ENCODE measurements around the gene KCNJ9. TPM values are rescaled to one million over a fixed set of nuclear protein-coding genes. Genes with fewer than 3 reads are reported as not detected.
A peak's percentile ranks its signal among the peaks of the same experiment; 100 is the strongest.

Gene KCNJ9
- total and polyA plus RNA-seq, 2 of the 4 experiments (the other 2 are of a cell fraction), result not detected

GRCh38 chr1:160046494-160047110 is 34.7 kb upstream of the KCNJ9 start:
- no TSS peak for BruUV-seq (replicated peaks)
- no peak overlapping the region for H3K14ac ChIP-seq (replicated peaks; ENCODE audit: low read depth, low read length)
- no peaks in the 10 kb centered on the region for H3K9me3 ChIP-seq (ENCODE audit: control insufficient read depth, insufficient read depth, low read length)
- DNase-seq (peak; percentile 21), ATAC-seq (ENCODE audit: low read depth) (peak; percentile 86)
- H3K27ac ChIP-seq (ENCODE audit: insufficient read depth, low read length), result no peak overlapping the region
- H2BK5ac ChIP-seq (ENCODE audit: low read depth, low read length, poor library complexity, severe bottlenecking), result no peak overlapping the region
- H3K9me1 ChIP-seq (ENCODE audit: insufficient read depth, low read length), result no peaks in the 10 kb centered on the region
- TF ChIP-seq SMC3 (IDR thresholded peaks at IDR 0.05; ENCODE audit: low read depth, low read length), result peak; percentile 7; the same call in 1 of the 2 replicates
- TF ChIP-seq MAFK (IDR thresholded peaks at IDR 0.05; ENCODE audit: low read depth, low read length), result no peak
- peak; percentile 47 for TF ChIP-seq RAD21 (IDR thresholded peaks at IDR 0.05; ENCODE audit: low read length)
- TF ChIP-seq BHLHE40 (IDR thresholded peaks at IDR 0.05; ENCODE audit: low read depth, low read length), result no peak
- TF ChIP-seq ELK1 (IDR thresholded peaks at IDR 0.05; ENCODE audit: borderline replicate concordance, low read depth, low read length), result no peak
- TF ChIP-seq CEBPB (IDR thresholded peaks at IDR 0.05; ENCODE audit: low read depth, low read length), result no peak
- TF ChIP-seq RCOR1 (IDR thresholded peaks at IDR 0.05; ENCODE audit: insufficient replicate concordance, low read length), result no peak
- TF ChIP-seq RFX5 (IDR thresholded peaks at IDR 0.05; ENCODE audit: low read depth, low read length), result no peak
- TF ChIP-seq CTCF (conservative IDR thresholded peaks at IDR 0.05; ENCODE audit: low read depth, low read length), result peak; percentile 67
- TF ChIP-seq MAZ (IDR thresholded peaks at IDR 0.05; ENCODE audit: borderline replicate concordance, low read depth, low read length), result 0 out of 2 replicates have a peak, but pooled peaks have one; percentile 34
- H3K18ac ChIP-seq (ENCODE audit: low read depth, low read length), result no peak overlapping the region
- POLR2A ChIA-PET (ENCODE audit: unreplicated experiment), result no interaction called here
- CTCF ChIA-PET, result interaction anchor here (0.5 to 2.7 kb wide), 13 partner anchors 10 to 331 kb away, joined by 3 to 16 read pairs (median 4); partner anchors contain the start of gene PIGM
- no peaks in the 10 kb centered on the region for H3K4me1 ChIP-seq (ENCODE audit: control insufficient read depth, insufficient read depth, low read length)
- no peak overlapping the region for H2AK9ac ChIP-seq (replicated peaks; ENCODE audit: low read depth, low read length, poor library complexity)
- no peak overlapping the region for H3K23ac ChIP-seq (ENCODE audit: low read depth, low read length)
- no peak overlapping the region for H4K91ac ChIP-seq (ENCODE audit: insufficient read depth, low read depth, low read length)
- H3K56ac ChIP-seq (ENCODE audit: extremely low read depth, insufficient read depth, low read length), result no peak overlapping the region
- H3K79me1 ChIP-seq (ENCODE audit: low read depth in 1 of 2, low read length in 2 of 2), result no peaks in the 10 kb centered on the region
- H3K4me3 ChIP-seq (ENCODE audit: insufficient read depth, low read depth, low read length), result no peak overlapping the region
- intact Hi-C loops (cut with micrococcal nuclease) (loop anchor here (2.0 kb wide), 1 partner anchor 32 kb away; no protein-coding TSS in a partner anchor), dilution Hi-C loops (cut with HindIII; ENCODE audit: low sequenced_read_pairs, unreplicated experiment) (no loop called here), in situ Hi-C loops (cut with MboI; ENCODE audit: low sequenced_read_pairs) (no loop called here)
- H3K4ac ChIP-seq (ENCODE audit: low read depth, low read length), result no peak overlapping the region
- peaks cover 35% of the 10 kb centered on the region for H3K27me3 ChIP-seq (ENCODE audit: control insufficient read depth, insufficient read depth, low read length)
- no peak overlapping the region for H3K9ac ChIP-seq (ENCODE audit: low read depth, low read length)
- no peak overlapping the region for H2BK20ac ChIP-seq (ENCODE audit: low read depth, low read length)
- 0% methylated on average over 1 of the region's 11 CpGs; no CpG with 5 or more reads in 1 of the 2 experiments for whole genome bisulfite sequencing, 2 experiments (ENCODE audit: extremely low coverage in 2 of 2, insufficient read length in 1 of 2)
- no peak overlapping the region for H2AK5ac ChIP-seq (ENCODE audit: low read depth, low read length)
- H3K36me3 ChIP-seq (ENCODE audit: control insufficient read depth, insufficient read depth, low read length), result no peaks in the 10 kb centered on the region
- H4K8ac ChIP-seq (ENCODE audit: low read depth in 2 of 2, low read length in 2 of 2), result no peak overlapping the region
- no peaks in the 10 kb centered on the region for H4K20me1 ChIP-seq (ENCODE audit: insufficient read depth, low read length)
- no peak overlapping the region for H2BK120ac ChIP-seq (ENCODE audit: low read depth, low read length)
- peak overlapping the region; percentile 35 for H2AFZ ChIP-seq (replicated peaks; ENCODE audit: low read length, poor library complexity)
- peak overlapping the region; percentile 63 for H3K4me2 ChIP-seq (ENCODE audit: low read depth, low read length)
- H4K5ac ChIP-seq (ENCODE audit: low read depth, low read length), result no peak overlapping the region
- no peak overlapping the region for H2BK15ac ChIP-seq (ENCODE audit: low read depth, low read length)

Data from IMR-90 (cell line).